Measurements from ENCODE around the gene WDR59. TPM values are rescaled to one million over a fixed set of nuclear protein-coding genes. Genes with fewer than 3 reads are reported as not detected.

Gene WDR59
- total and polyA plus RNA-seq, 4 donors, result 11.2 to 60.1 (median 32.0) TPM

DNA sequence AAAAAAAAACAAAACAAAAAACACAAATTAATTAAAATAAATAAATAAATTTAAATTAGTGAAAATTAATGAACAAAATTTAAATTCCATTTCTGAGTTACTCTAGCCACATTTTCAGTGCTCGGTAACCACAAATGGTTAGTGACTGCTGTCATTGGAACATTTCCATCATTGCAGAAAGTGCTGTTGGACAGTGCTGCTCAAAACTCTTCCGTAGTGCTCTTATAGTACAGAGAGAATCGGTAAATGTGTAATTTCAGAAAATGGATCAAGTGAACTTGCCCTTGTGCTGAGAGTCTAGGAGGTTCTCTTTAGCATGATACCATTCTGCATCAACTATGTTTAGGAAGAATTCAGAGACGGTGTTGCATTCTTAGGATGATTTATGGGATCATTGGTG, 37.6 kb upstream of the WDR59 start:
- H3K4me3 ChIP-seq, result no peak overlapping the region
- H3K27me3 ChIP-seq (ENCODE audit: control insufficient read depth in 3 of 3, insufficient read depth in 3 of 3, low read length in 2 of 3), result no peaks in the 10 kb centered on the region
- no peak overlapping the region for H3K27ac ChIP-seq (ENCODE audit: low read depth in 1 of 2, low read length in 1 of 2)
- H3K9ac ChIP-seq (ENCODE audit: insufficient read depth in 1 of 2, low read length in 2 of 2), result no peak overlapping the region
- peaks cover 3 to 19% (median 6%) of the 10 kb centered on the region in 5 donors for H3K4me1 ChIP-seq (ENCODE audit: control insufficient read depth in 5 of 5, insufficient read depth in 5 of 5, low read length in 5 of 5)
- 95 to 99% methylated on average over 4 of the region's 4 CpGs for WGBS, 2 donors
- TF ChIP-seq, protein P1, sequence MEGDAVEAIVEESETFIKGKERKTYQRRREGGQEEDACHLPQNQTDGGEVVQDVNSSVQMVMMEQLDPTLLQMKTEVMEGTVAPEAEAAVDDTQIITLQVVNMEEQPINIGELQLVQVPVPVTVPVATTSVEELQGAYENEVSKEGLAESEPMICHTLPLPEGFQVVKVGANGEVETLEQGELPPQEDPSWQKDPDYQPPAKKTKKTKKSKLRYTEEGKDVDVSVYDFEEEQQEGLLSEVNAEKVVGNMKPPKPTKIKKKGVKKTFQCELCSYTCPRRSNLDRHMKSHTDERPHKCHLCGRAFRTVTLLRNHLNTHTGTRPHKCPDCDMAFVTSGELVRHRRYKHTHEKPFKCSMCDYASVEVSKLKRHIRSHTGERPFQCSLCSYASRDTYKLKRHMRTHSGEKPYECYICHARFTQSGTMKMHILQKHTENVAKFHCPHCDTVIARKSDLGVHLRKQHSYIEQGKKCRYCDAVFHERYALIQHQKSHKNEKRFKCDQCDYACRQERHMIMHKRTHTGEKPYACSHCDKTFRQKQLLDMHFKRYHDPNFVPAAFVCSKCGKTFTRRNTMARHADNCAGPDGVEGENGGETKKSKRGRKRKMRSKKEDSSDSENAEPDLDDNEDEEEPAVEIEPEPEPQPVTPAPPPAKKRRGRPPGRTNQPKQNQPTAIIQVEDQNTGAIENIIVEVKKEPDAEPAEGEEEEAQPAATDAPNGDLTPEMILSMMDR (IDR thresholded peaks at IDR 0.05; ENCODE audit: control extremely low read depth, extremely low read depth), result no peak
- DNase-seq (no peak), ATAC-seq (ENCODE audit: insufficient read depth, low FRiP score) (no peak)
- H3K36me3 ChIP-seq (ENCODE audit: control insufficient read depth in 4 of 4, insufficient read depth in 4 of 4, low read length in 4 of 4), result peaks cover 0 to 7% (median 0%) of the 10 kb centered on the region in 4 donors
- peaks cover 0 to 3% (median 0%) of the 10 kb centered on the region in 4 donors for H3K9me3 ChIP-seq (ENCODE audit: control insufficient read depth in 4 of 4, insufficient read depth in 3 of 4, low read length in 3 of 4)

DNA sequence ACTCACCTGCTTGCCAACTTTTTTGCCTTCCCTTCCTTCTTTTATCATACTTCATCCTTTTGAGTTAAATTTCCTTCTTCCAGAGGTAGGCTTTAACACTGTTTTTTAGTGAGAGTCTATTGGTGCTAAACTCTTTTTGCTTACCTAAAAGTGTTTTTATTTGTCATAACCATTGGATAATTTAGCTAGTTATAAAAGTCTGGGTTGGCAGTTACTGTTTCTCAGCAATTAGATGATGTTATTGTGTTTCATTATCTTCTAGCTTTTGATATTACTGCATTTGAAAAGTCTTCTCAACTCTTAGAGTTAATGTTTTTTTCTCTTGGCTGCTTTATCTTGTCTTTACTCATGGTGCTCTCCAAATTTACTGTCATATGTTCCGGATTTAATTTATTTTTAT, 36.5 kb upstream of the WDR59 start:
- DNase-seq (no peak), ATAC-seq (ENCODE audit: insufficient read depth, low FRiP score) (no peak)
- Histone ChIP-seq H3K27me3 (ENCODE audit: control insufficient read depth in 3 of 3, insufficient read depth in 3 of 3, low read length in 2 of 3) (no peaks in the 10 kb centered on the region), H3K9ac (ENCODE audit: insufficient read depth in 1 of 2, low read length in 2 of 2) (no peak overlapping the region), H3K4me3 (no peak overlapping the region), H3K36me3 (ENCODE audit: control insufficient read depth in 4 of 4, insufficient read depth in 4 of 4, low read length in 4 of 4) (peaks cover 0 to 7% (median 0%) of the 10 kb centered on the region in 4 donors), H3K27ac (ENCODE audit: low read depth in 1 of 2, low read length in 1 of 2) (no peak overlapping the region), H3K9me3 (ENCODE audit: control insufficient read depth in 4 of 4, insufficient read depth in 3 of 4, low read length in 3 of 4) (peaks cover 0 to 3% (median 0%) of the 10 kb centered on the region in 4 donors), H3K4me1 (ENCODE audit: control insufficient read depth in 5 of 5, insufficient read depth in 5 of 5, low read length in 5 of 5) (peaks cover 3 to 16% (median 8%) of the 10 kb centered on the region in 5 donors)
- TF ChIP-seq, protein P1 (IDR thresholded peaks at IDR 0.05; ENCODE audit: control extremely low read depth, extremely low read depth), result no peak
- WGBS, 2 donors, result 95 to 97% methylated on average over 1 of the region's 1 CpG

DNA sequence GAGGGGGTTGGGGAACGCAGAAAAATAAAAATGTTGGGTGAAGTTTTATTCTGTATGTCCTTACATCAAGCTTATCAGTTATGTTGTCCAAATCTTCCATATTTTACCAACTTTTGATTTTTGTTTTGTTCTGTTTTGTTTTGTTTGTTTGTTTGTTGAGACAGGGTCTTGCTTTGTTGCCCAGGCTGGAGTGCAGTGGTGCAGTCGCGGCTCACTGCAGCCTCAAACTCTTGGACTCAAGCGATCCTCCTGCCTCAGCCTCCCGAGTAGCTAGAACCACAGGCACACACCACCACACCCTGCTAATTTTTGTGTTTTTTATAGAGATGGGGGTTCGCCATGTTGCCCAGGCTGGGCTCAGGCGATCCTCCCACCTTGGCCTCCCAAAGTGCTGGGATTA, 34.7 kb upstream of the WDR59 start:
- 96 to 98% methylated on average over 7 of the region's 7 CpGs for WGBS, 2 donors
- Histone ChIP-seq H3K9ac (ENCODE audit: insufficient read depth in 1 of 2, low read length in 2 of 2) (no peak overlapping the region), H3K27me3 (ENCODE audit: control insufficient read depth in 3 of 3, insufficient read depth in 3 of 3, low read length in 2 of 3) (no peaks in the 10 kb centered on the region), H3K9me3 (ENCODE audit: control insufficient read depth in 4 of 4, insufficient read depth in 3 of 4, low read length in 3 of 4) (peaks cover 0 to 3% (median 0%) of the 10 kb centered on the region in 4 donors), H3K4me1 (ENCODE audit: control insufficient read depth in 5 of 5, insufficient read depth in 5 of 5, low read length in 5 of 5) (peaks cover 2 to 6% (median 4%) of the 10 kb centered on the region in 5 donors), H3K27ac (ENCODE audit: low read depth in 1 of 2, low read length in 1 of 2) (no peak overlapping the region), H3K4me3 (no peak overlapping the region), H3K36me3 (ENCODE audit: control insufficient read depth in 4 of 4, insufficient read depth in 4 of 4, low read length in 4 of 4) (peaks cover 0 to 7% (median 0%) of the 10 kb centered on the region in 4 donors)
- DNase-seq (no peak), ATAC-seq (ENCODE audit: insufficient read depth, low FRiP score) (no peak)
- TF ChIP-seq, protein P1 (IDR thresholded peaks at IDR 0.05; ENCODE audit: control extremely low read depth, extremely low read depth), result no peak

DNA sequence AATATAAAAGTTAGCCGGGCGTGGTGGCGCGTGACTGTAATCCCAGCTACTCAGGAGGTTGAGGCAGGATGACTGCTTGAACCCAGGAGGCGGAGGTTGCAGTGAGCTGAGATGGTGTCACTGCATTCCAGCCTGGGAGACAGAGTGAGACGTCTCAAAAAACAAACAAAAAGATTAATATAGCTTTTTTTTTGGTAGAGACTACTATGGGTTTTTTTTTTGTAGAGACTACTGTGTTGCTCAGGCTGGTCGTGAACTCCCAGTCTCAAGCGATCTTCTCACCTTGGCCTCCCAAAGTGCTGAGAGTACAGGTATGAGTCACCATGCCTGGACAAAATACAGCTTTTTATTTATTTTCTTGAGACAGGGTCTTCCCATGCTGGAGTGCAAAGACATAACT, 34.1 kb upstream of the WDR59 start:
- no peak overlapping the region for H3K27ac ChIP-seq (ENCODE audit: low read depth in 1 of 2, low read length in 1 of 2)
- H3K4me3 ChIP-seq, result no peak overlapping the region
- H3K9ac ChIP-seq (ENCODE audit: insufficient read depth in 1 of 2, low read length in 2 of 2), result no peak overlapping the region
- H3K36me3 ChIP-seq (ENCODE audit: control insufficient read depth in 4 of 4, insufficient read depth in 4 of 4, low read length in 4 of 4), result peaks cover 0 to 7% (median 0%) of the 10 kb centered on the region in 4 donors
- H3K4me1 ChIP-seq (ENCODE audit: control insufficient read depth in 5 of 5, insufficient read depth in 5 of 5, low read length in 5 of 5), result peaks cover 2 to 4% (median 3%) of the 10 kb centered on the region in 5 donors
- WGBS, 2 donors, result 81 to 88% methylated on average over 8 of the region's 8 CpGs
- H3K9me3 ChIP-seq (ENCODE audit: control insufficient read depth in 4 of 4, insufficient read depth in 3 of 4, low read length in 3 of 4), result peaks cover 0 to 3% (median 0%) of the 10 kb centered on the region in 4 donors
- H3K27me3 ChIP-seq (ENCODE audit: control insufficient read depth in 3 of 3, insufficient read depth in 3 of 3, low read length in 2 of 3), result no peaks in the 10 kb centered on the region
- TF ChIP-seq, protein P1 (IDR thresholded peaks at IDR 0.05; ENCODE audit: control extremely low read depth, extremely low read depth), result no peak
- no peak for DNase-seq
- ATAC-seq (ENCODE audit: insufficient read depth, low FRiP score), result no peak
